Stimulated activated naive CD4-positive, alpha-beta T cell (primary cell): ENCODE results near the gene BRD3.

Experiments used
- DNase-seq, 6 experiments: peaks; one replicate each; lab custom pipeline; 2025; lab: John Stamatoyannopoulos, UW

Gene BRD3

DNA sequence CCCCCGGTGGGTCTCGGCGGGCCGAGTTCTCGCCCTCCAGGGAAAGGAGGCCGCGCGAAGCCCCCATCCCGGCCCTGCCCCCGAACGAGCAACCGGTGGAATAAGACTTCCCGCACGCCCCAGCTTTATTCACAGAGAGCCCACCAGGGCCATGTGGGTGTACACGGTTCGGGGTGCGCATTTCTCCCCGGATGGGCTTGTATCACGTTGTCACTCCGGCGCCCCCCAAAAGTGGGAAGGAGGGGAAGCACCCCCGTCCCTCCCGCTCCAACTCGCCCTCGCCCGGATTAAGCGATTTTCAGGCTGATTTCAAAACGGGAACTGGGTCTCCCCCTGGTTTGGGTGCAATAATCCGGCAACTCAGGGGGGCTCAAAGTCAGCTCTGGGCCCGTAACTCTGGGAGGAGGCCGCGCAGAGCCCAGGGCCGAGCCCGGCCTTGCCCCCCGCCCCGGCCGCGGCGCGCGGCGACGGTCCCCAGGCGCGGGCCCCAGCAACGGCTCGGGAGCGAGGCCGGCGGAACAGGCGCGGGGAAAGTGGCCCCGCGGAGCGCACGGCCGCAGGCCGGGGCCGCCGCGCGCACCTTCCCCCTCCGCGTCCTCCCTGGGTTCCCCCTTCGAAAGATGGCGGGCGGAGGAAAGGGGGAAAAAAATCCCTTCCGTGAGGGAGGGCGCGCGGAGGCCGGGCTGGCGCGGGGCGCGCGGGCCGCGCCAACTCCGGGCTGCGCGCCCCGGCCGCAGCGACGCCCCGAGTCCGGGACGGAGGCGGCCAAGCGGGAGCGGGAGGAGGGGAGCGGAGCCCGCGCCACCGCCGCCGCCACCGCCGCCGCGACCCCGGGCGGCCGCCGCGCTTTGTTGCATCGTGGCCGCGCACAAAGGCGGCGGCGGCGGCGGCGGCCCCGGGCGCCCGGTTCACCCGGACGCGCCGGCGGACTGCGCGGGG lies 644 bp downstream of the BRD3 start:
- DNase-seq, result peak in 5 of 6 experiments; percentile 32 to 59 (median 46)

DNA sequence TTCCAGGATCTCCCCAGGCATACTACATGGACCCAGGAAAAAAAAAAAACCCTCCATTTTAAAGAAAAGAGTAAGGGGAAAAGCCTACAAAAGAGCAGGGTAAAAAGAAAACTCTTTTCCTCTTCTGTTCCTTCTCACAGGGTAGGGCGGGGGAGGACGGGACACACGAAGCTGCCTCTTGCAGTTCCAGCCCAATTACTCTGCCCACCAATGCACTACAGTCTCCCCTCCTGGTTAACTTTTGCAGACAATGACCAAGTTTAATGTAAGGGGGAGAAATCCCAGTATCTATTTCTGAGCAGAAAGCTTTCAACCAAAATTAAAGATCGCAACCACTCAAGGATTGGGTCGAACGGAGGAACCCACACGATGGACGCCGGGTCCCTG lies 1.3 kb downstream of the BRD3 start:
- DNase-seq, result no peak

DNA sequence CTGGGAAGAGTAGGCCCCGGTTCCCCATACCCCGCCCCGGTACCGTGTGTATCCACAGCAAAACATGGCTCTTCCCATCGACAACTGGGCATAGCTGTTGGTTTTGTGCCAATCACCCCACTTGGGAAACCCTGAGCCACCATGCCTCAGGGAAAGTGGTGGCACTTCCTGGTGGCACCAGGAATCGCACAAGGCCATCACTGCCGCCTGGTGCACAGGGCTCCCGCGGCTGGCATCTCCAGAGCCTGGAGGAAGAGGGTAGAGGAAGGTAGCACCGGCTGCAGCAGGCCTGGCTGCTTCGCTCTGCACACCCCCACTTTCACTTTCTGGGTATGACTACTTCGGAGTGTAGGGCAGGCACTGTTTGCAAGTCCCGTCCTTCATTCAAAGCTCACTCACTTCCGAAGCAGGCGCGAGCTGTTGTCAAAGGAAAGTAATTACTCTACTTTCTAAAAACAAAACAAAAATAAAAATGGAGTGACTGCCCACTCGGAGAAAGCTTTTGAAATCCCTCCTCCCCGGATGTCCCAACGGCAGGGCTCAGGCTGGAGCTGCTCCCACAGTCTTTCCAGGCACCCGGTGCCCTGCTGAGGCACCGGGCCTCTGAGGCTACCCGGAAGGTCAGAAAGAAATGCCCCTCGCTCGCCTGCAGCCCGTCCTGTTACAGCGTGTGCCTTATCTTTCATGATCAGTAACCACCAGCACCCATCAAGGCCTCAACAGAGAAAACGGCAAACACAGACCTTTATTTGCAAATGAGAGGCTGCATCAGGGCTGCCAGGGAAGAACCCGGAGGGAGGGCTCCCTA lies 2.0 kb downstream of the BRD3 start:
- peak in 4 of 6 experiments; percentile 18 to 46 (median 28) for DNase-seq

DNA sequence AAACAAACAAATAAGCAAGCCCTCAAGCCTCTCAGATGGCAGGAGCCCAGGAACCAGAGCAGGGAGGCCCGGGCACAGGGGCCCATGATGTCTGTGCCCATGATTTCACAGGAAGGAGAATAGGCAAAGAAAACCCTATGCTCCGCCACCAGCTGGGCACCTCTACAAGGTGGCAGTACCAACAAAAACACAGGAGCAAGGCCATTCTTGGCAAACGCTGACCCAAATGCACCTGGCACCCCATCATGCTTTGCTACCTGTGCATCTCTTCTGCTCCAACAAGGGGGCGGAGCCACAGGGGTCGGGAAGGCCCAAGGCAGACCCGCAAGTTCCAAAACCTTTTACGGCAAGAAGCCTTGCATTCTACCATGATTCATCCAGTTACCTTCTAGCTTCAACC lies 3.1 kb downstream of the BRD3 start:
- no peak for DNase-seq

DNA sequence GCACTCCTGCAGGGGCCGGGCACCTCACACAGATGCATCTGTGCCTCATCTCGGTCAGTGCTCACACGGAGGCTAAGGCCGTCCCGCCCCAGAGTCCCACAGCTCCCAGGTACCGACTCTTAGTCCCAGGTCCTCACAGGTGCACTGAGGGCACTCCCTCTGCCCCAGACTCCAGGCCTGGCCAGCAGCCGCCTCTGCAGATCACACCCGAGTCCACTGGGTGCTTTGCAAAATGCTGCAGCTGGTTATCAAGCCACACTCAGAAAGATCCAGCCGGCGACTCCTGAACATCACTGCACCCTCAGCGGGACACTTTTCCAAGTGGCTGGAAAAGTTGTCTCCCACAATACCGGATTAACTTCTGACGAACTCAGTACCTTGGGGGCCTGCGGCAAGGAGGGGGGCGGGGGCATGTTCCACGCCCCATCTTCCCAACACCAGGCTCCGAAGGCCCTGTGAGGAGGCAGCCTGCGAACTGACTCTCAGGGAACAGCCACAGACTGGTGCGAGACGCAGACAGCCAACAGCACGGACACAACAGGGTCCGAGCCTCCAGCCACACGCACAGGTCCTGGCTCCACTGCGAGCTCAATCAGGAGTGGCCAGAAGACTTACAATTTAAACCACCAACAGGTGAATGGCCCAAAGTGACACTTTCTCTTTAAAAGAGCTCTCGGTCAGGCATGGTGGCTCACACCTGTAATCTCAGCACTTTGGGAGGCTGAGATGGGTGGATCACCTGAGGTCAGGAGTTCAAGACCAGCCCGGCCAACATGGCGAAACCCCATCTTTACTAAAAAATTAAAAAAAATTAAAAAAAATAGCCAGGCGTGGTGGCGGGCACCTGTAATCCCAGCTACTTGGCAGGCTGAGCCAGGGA lies 4.0 kb downstream of the BRD3 start:
- DNase-seq, result no peak

DNA sequence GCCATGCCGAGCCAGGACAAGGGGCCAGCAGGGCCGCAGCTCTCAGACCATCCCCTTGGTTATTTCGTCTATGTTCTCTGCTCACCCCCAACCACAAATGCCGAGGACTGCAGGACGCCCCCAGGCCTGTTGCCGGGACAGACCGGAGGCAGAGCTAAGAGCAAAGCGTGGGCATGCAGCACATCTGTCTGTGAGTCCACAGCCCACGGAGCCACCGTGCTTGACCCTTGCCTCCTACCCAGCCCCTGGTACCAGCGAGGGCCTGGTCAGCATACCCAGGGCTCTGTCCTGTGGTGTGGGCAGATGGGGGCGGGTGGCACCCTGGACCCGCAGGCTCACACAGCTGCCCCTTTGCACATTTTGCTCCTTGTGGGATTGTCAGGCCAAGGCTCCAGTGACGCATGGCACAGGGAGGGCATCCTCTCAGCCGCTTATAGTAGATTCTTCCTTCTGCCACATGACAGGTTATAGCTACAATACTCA lies 4.7 kb downstream of the BRD3 start:
- no peak for DNase-seq

DNA sequence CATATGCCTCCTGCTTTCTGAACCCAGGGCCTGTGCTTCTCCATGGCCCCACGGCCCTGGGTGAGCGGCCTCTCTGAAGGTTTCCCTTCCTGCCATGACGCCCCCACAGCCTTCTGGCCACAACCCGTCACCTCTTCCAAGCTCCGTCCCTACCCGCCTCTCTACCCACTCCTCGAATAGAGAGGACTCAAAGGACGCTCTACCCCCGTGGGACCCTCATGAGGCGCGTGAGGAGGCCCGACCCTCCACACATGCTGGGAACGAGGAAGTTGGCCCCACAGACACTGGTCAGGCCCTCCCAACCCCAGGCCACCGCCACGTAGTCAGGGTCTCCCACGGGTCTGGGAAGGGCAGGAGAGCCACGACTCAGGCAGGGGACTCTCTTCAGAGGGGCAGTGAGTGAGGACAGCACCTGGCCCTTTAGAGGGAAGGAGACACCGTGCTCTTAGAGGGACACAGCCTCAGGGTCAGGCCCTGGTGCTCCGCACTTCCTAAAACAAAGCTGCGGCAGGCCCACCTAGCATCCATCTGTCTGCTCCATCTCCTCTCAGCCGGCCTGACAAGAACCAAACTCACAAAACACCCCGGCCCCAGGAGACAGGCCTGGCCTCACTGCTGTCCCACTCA lies 5.3 kb downstream of the BRD3 start:
- DNase-seq, result no peak

DNA sequence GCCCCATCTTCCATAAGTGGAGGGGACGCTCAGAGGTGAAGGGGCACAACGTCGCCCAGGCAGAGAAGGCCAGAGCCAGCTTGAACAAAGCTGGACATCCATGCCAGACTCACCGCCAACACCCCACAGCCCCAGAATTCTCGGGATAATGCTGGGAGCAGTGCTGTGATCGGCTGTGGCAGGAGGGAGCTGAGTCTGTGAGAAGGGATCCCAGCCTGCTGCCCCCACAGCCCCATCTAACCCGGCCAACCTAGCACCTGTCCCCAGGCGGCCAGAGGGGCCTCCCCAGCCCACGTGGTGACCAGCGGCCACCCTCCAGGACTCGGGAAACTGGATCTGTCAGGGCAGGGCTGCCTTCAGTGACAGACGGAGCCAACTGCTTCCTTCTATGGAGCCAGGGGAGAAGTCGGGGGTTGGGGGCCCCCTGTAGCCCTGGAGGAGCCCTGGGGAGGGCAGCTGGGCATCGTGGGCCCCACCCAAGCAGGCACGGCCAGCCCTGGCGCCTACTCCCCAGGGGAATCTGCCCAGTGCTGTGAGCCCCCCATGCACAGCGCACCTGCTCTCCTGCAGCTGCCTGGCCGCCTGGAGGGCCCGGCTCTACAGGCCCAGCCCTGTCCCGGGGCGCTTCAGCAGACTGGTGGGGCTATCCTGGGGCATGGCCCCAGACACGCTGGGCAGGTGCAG lies 6.0 kb downstream of the BRD3 start:
- no peak for DNase-seq

DNA sequence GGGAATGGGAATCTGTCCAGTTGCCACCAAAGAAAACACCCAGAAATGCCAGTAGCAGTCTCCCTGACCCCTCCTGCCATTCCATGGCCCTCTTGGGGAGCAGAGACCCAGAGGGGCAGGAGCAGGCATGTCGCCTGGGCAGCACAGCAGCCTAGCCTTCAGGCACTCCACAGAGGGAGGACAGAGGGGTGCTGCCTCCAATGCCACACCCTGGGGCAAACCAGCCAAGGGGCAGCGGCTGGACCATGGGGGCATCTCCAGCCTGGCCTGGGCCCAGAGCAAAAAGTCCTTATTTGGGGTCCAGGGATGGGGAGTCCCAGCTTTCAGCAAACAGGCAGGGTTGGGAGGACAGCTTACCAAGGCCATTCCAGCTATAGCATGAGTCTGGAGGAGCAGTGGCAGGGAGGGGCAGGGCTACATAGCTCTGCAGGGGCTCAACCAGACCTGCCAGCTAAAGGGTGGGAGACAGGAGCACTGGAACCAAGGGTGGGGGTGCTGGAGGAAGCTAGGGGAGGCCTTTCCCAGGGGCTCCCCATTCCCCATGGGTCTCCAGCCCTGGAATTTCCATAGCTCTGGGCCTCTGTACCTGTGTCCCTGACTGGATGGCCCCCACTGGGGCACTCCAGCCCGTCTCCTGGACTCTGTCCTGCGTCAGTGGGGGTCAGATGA lies 6.7 kb downstream of the BRD3 start:
- no peak for DNase-seq

DNA sequence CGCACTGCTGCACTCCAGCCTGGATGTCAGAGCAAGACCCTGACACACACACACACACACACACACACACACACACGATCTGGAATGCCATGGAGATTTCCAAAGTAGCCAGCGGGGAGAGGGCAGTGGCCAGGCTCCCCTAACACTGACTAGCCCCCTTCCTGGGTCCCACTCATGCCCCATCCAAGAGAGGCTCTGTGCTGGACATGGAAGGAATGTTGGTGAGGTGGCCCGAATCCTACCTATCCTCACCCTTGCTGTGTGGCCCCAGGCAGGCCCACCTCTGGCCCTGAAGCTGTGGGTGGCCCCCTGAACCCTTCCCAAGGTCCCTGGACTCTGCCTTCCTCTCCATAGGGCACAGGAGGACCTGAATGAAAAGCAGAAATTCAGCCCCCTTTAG lies 7.3 kb downstream of the BRD3 start:
- DNase-seq, result no peak

DNA sequence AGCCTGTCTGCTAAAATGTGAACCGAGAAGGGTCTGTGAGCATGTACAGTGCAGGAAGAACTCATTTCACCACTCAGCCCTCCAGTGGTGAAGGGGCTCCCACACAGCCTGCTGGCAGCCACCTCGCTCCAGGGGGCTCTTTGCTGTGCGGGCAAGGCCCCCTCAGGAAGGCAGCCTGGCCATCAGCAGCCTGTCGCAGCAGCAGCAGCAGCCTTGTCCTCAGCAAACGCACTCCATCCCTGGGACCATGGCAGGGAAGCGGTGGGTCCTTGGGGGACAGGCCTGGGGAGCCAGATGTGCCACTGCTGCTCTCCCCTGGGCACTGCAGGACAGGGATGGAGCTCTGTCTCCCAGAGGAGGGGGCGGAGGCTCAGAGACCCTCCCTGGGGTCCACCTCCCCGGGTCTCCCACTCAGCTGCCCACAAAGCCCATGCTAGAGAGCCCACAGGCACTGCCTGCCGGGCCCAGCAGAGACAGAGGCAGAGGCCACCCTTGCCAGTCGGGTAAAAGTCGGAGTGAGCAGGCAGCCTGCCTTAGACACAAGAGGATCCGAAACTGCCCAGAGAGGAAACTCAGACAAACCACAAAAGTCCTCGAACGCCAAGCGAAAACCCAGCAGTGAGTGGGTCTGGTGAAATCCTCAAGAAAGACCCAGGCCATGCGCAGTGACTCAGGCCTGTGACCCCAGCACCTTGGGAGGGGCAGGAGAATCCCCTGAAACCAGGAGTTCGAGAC lies 8.0 kb downstream of the BRD3 start:
- DNase-seq, result no peak

DNA sequence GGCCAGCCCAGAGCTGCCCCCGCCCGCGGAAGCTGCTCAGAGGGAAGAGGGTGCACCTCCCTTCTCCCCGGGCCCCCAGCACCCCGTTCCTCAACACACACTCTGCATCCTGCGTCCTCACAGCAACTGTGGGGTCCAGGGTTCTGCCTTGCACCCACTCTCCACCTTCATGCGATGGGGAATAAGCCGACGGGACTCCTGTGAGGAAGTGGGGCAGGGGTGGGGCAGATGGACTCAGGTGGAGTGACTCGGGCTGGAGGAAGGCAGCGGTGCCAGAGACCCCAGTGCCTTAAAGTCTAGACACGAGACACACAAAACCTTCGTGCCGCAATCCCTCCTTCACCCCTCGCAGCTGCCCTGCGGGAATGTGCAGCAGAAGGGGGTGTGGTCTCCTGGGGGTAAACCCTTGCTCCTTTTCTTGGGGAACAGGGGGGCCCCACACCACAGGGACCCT lies 8.6 kb downstream of the BRD3 start:
- no peak for DNase-seq

DNA sequence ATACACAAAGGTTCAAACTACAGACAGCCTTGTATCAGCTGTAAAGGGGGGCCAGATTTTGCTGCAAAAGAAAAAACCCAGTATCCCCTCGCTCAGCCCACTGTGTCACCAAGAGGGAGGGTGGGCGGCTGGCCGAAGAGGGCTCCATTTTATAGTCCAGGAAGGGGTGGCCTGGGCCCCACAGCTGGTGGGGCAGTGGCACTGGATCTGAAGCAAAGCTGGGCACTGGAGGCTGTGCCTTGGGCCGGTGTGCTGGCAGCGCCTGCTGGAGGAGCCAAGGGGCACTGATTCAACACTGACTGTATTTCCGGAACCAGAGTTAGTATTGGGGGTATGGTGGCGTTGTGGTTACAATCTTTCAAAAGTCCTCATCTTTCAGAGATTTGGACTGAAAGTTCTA lies 9.1 kb downstream of the BRD3 start:
- DNase-seq, result no peak

DNA sequence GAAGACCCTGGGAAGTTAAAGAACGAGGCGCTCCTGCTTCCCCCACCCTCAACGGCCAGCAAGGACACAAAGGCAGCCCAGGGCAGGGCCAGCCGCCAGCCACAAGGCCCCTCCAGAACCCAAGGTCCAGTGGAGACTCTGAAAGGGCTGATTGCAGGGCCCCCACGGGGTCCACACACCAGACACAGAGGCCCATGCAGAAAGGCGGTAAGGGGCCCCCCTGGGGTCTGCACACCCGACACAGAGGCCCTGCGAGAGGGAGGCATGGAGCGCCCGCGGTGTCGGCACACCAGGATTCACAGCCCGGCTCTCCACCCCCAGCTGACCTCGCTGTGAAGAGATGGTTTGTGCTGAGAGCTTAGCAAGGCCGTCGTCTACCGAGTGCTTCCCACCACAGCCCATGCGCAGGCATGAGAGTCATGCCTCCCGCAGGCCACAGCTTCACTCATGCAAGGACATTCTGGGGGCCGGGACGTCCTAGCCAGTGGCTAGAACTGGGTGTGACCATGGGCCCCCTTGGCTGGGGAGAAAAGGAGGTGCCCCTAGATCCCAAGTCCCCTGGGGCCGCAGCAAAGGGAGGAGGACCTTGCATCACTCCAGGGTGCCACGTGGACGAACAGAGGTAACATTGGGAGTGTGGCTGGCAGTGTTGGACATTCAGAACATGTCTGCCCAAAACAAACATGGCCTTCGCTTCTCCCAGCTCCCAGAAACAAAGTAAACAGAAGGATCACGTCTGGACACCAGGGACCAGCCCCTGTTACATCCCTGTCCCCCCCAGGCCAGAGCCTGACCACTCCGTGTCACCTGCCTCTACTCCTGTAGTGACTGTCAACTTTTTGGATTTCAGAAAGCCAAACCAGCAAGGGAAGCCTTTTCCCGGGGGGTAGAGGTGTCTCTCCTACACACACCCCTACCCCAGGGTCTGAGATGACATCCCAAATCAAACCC lies 9.8 kb downstream of the BRD3 start:
- DNase-seq, result no peak

DNA sequence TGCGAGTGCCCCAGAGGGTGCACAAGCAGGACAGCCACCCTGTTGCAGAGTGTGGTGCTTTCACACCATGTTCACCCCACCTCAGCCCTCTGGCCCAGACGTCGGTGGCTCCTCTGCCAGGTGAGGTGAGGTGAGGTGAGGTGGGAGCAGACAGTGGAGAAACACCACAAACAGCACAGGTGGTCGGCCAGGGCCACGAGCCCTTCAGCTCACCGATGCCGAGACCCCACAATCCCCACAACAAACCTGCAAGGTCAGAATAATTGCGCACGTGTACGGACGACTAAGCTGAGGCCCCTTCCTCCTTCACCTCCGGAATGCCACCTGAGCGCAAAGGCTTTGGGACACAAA lies 10.5 kb downstream of the BRD3 start:
- no peak for DNase-seq

DNA sequence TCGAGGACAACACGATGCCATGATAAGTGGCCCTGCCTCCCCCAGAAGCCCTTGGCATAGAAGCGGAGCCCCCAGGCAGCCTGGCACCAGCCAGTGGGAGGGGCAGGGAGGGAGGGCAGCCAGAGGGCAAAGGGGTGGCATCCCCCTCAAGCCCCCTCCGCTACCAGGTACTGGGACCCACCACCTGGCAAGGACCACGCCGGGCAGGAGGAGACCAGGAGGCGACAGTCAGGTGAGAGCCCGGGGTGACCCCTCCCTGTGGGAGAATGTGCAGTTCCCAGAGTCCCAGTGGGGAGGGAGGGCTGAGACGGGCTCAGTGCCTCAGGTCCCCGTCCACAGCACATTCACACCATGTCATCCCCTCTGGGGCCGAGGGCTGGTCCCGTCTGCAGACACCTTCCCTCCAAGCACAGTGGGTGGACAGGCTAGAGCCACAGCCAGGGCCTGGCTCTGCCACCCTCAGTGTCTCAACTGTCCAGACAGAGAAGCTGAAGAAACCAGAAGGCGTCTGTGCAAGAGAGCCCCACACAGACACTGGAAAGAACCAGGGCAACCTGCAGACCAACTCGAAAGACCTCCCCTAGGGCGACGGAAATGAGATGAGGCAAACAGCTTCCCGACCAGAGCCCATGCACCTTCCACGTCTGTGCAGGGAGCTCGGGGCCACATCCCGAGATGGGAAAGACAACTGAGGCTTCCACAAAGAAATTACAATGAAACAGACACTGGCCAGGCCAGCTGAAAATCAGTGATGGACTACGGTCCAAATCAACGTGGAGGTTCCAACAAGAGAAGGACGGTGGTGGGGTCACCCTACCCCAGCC lies 11.1 kb downstream of the BRD3 start:
- DNase-seq, result no peak

DNA sequence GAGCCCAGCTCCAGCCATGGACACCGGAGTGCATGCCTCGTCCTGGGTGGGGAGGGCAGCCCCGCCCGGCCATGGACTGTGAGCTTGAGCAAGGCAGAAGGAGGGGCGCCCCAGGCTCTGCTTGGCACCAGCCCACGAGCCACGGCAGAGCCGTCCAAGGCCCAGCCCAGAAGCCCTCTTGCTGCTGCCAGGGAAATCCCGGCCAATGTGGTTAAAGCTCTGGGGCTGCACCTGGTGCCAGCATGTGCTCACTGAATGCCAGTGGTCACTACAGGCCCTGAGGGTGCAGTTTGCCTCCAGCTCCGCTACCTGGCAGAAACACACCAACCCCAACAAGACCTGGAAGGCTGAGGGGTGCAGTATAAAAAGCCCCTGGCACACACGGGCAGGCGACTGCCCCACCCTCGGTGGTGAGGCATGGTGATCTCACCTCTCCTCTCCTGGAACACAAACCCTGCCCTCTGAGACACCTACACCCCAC lies 11.8 kb downstream of the BRD3 start:
- no peak for DNase-seq
